AG08396 (cell line): Measurements from ENCODE around the gene ARMC2.

Source experiments
- DNase-seq: peaks from one replicate; pipeline ENCODE4 v3.0.0; 2012; ENCODE audit warnings: low spot score, mixed read lengths

ARMC2 gene

GRCh38 chr6:109019911-109020310 lies 171.7 kb downstream of the ARMC2 start:
- DNase-seq = no peak

- DNase-seq = no peak
Measured at GRCh38 chr6:109021870-109022269, 173.6 kb downstream of the ARMC2 start.

DNA sequence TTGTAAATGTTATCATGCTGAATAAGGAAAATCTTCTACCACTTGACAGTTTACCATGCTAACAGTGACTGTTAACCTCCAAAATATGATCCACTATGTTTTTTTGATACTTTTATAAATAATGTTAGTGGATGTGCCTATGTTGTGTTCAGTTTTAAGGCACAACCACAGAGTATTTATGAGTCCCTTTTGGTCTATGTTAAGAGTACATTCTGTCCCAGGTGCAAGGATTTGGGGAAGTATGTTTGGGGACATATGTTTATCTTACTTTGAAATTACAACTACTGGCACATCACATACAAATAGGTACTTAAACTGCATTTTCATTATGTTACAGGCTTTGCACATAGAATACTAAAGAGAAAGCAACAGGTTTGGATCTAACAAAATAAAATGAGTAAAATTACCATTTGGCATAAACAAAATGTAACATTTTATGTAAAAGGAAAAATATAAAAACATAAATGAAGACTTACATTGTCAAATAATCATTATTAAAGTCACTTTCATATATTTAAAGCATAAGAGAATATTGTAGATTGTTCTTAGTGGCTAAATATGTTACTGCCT lies 175.2 kb downstream of the ARMC2 start:
- no peak for DNase-seq
